Medulla oblongata (tissue), 1 donor: ENCODE results near the gene DPY19L3.
A peak's percentile ranks its signal among the peaks of the same experiment; 100 is the strongest.
"Not testable (repeated sequence)": the region's sequence is repeated elsewhere in the genome, so short reads cannot be mapped to it uniquely, and the experiment has no call there.

Source experiments
- DNase-seq: peaks from one replicate; pipeline ENCODE4 v3.0.0-alpha.2; 2015; ENCODE audit errors: extremely low spot score

The DPY19L3 gene

GRCh38 chr19:32498648-32499200 is 93.2 kb downstream of the DPY19L3 start:
- DNase-seq: no peak

- DNase-seq: not testable (repeated sequence)
These were observed 106.9 kb downstream of the DPY19L3 start for GRCh38 chr19:32512498-32512897.

- peak; percentile 8 for DNase-seq
These were observed 113.5 kb downstream of the DPY19L3 start for GRCh38 chr19:32519023-32519422.

GRCh38 chr19:32522967-32523366 is 117.4 kb downstream of the DPY19L3 start:
- no peak for DNase-seq

GRCh38 chr19:32526895-32527294 is 121.3 kb downstream of the DPY19L3 start:
- no peak for DNase-seq

- DNase-seq: no peak
These were observed 125.2 kb downstream of the DPY19L3 start for GRCh38 chr19:32530773-32531172.

- DNase-seq: no peak
These were observed 126.7 kb downstream of the DPY19L3 start for GRCh38 chr19:32532233-32532632.
